ENCODE measurements around the gene VAC14.

GRCh38 chr16:70769131-70769530 lies 31.8 kb downstream of the VAC14 start:
- TF ChIP-seq POLR2A (IDR thresholded peaks at IDR 0.05) (no peak), CTCF (IDR thresholded peaks at IDR 0.05) (no peak)

Data from Peyer's patch (tissue), 4 donors.